ENCODE results near the gene TAF4.
"Not testable (repeated sequence)": the region's sequence is repeated elsewhere in the genome, so short reads cannot be mapped to it uniquely, and the experiment has no call there.

The TAF4 gene

DNA sequence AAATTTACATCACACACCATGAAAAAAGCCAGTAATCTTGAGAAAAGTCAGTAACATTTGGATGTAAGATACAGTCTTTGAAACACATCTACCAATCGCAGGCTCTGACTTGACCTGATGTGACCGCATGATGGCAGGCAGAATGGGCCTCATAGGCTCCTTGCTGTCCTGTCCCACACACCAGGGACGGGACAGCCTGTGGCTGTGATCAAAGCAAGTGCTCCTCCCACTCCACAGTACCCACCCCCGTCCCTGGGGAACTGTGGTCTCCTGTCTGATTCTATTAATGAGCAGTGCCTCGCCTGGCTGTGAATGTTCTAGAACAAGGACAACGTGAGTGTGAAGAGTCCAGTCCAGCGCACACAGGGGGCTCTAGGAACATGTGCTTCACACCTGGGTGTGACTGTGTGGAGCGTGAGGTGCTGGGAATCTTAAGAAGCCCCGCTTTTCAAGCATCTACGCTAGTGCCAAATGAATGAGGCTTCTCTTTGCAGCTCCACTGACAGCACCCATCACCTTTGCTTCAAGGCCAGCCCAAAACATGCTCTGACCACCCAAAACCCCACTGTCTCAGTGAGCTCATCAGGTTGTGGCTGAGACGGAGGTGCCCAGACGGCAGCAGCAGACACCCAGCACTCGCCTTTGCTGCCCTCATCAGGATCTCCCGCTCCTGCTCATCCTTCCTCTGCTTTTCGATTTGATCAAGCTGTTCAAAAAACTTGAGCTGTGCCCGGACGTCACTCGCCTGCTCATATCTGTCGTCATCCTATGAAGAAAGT is 67.1 kb downstream of the TAF4 start:
- no peak for DNase-seq (ENCODE audit: low spot score)

DNA sequence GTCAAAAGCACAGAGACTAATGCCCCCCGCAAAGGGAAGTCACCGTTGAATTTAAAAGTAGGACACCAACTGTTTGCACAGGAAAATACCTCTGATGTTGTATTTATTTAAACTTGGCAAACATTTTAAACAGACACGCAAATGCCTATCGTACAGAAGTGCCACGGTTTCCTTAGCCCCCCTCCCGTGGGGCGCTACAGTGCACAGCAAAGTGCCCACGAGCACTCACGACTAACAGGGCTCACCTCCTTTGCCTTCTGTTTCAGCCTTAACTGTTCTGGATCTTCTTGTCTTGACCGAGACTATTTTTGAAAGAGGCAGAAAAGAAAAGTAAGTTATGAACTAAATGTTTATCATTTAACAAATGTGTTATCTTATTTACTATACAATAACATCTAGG is 67.8 kb downstream of the TAF4 start:
- no peak for DNase-seq (ENCODE audit: low spot score)

DNA sequence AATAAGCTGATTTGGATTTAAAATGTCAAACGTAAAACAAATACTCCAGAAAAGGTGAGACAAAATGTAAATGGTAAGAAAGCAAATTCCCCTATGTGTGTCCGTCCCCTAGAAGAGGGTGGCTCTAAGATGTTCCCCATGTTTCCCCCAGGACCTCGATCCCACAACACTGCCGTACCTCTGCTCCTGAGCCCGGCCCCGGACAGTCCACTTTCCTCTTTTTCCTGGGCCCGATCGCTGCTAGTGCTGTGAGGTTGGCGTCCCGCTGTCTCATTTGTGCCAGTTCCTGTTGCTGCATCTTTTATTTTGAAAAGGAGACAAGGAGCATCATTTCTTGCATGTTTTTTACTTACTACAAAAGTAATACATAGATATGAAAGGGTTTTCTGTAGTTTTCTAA is 68.3 kb downstream of the TAF4 start:
- no peak for DNase-seq (ENCODE audit: low spot score)

DNA sequence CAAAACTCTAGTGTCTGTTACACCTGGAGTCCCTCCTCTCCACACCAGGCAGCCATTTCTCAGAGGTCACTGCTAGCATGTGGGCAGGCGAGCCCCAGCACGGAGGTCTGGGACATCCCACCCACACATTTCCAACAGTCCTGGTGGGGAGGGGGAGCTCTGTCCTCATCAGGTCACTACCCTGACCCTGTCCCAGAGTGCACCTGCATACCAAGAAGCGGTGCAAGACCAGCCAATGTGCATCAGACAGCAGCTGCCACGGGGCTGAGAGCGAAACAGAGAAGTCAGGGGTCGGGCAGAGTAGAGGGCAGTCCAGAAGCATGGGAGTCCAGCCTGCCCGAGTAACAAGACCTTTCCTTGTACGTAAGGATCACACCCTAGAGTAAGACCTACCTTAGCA is 71.1 kb downstream of the TAF4 start:
- no peak for DNase-seq (ENCODE audit: low spot score)

DNA sequence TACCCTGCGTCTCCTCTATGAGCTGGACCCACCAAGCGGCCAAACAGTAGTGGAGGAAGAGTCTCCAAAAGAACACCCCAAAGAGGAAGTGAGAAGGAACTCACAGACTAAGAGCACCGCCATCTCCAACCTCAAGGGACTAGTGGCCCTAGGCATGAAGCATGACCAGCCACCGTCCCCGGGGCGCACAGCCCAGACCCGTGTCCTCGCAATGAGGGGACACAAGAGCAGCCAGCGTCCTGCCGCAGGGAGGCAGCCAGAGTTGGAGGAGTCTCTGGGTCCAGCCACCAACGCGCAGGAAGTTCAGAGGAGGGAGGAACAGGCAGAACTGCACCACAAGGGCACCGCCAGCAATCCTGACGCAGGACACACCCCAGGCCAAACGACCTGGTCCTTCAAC is 72.6 kb downstream of the TAF4 start:
- no peak for DNase-seq (ENCODE audit: low spot score)

DNA sequence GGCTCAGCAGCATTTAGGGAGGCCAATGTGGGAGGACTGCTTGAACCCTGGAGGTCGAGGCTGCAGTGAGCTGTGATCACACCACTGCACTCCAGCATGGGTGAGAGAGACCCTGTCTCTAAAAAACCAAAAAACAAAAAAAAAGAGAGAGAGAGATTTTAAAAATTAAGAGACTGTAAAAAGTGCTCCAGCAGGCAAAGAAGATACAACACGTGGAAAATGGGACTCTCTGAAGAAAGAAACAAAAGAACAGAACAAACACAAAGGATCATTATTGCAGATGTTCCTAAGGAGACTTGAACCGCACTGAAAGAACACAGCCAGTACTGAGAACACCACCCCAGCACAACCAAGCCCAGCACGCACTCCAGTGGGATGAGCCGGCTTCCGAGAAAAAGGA is 74.2 kb downstream of the TAF4 start:
- no peak for DNase-seq (ENCODE audit: low spot score)

DNA sequence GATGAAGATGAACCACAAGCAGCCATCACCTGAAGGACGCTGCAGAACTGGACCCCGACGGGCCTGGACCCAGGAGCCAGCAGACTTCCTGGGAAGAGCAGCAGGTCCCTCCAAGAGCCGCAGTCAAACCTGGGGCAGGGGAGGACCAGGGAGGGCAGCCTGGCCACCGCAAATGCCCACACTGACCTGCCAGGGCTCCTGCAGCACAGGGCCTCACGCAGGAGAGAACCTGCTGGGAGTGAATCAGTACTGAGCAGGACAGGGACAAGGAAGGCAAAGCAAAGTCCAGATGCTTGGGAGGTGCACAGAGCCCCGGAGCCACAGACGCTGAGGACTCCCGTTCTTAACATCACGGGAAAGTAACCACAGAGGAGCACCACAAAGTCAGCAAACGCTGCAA is 75.2 kb downstream of the TAF4 start:
- DNase-seq (ENCODE audit: low spot score): no peak

DNA sequence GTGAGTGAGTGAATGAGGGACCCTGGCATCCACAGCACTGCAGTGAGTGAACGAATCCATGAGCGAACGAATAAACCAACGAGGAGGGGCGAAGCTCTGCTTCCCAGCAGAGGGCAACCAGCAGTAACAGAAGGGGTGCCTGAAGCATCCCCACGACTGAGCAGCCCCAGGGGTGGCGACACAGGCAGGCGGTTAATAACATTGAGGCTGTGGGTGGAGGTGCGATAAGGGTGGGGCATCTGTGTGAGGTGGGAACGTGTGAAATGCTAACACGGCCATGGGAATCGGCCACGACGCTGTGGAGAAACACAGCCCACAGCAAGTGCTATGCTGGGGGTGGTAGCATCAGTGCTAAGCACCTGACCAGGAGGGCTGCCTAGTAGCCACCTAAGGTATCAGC is 75.9 kb downstream of the TAF4 start:
- no peak for DNase-seq (ENCODE audit: low spot score)

DNA sequence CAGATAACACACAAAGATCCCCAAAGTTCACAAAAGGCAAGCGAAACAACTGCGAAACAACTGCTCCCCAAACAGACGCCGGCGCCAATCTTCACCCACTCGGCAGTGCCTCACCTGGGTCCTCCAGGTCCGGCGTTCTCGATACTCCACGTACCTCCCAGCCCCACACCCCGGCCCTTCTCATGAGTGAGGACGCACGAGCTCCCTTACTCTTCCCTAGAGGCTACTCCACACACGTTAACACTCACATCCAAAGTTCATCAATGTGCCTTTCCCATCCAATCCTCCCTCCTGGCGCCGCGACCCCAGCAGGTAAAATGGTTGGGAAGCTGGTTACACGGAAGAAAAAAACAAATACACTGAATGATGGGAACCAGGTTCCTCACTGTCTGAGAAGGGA is 77.0 kb downstream of the TAF4 start:
- DNase-seq (ENCODE audit: low spot score): no peak

DNA sequence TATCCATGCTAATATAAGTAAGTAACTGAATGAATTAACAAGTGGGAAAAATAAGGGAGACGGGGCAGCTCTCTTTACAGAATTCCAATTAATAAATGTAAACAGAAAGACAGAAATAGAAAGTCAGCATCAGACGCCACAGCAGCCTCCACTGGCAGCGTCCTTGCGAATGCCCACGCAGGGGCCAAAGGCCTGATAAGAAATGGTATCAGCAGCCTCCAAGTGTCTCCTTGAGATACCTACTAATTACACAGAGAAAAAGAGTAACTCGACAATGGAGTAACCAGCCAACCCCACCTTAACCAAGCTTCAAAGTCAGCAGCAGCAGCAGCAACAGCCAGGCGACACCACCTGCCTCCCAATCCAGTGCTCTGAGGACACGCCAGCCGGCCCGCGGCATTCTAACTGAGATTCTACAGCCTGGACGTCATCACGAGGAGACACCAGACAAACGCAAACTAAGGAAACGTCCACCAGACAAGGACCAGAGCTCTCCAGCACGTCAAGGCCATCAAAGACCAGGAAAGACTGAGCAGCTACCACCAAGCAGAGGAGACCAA is 78.8 kb downstream of the TAF4 start:
- DNase-seq (ENCODE audit: low spot score): no peak

DNA sequence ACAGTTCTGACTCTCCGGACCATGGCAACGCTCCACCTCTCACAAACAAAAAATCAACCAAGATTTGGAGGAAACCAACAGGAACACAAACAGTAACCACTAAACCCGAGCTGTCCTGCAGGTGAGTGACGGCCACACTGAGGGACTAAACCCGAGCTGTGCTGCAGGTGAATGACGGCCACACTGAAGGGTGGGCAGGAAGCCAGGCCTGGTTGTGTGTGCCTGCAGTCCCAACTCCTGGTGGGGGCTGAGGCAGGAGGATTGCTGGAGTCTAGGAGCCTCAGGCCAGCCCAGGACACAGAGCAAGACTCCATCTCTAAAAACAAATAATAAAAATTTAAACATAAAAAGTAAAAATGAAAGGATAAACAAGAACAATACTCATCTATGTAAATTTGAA is 80.6 kb downstream of the TAF4 start:
- no peak for DNase-seq (ENCODE audit: low spot score)

DNA sequence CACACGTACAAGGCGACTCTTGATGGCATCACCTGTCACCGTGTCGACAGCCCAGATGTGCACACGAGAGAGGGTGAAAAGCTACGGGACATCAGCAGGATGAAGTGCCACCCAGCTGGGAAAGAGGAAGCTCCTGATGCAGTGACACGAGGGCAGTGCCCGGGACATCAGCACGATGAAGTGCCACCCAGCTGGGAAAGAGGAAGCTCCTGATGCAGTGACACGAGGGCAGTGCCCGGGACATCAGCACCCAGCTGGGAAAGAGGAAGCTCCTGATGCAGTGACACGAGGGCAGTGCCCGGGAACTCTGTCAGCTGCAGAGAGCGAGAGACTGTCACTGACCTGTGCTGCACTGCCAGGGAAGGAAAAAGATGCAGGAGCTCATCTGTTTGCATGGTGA is 81.2 kb downstream of the TAF4 start:
- not testable (repeated sequence) for DNase-seq (ENCODE audit: low spot score)

DNA sequence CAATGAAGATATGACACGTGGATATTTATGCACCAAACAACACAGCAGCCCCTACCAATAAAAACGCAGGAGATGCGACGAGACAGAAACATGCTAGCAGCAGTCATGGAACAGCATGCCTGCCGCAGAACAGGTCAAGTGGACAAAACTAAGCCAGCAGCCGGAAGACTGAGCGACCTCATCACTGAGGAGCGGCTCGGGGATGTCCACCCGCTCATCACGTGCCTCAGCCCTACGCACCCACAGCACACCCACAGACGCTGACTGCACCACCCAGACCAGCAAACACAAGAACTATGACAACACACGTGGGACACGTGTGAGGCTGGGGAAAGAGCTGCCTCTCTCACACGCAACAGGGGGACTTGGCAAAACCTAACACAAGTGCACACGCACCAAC is 81.7 kb downstream of the TAF4 start:
- DNase-seq (ENCODE audit: low spot score): no peak

DNA sequence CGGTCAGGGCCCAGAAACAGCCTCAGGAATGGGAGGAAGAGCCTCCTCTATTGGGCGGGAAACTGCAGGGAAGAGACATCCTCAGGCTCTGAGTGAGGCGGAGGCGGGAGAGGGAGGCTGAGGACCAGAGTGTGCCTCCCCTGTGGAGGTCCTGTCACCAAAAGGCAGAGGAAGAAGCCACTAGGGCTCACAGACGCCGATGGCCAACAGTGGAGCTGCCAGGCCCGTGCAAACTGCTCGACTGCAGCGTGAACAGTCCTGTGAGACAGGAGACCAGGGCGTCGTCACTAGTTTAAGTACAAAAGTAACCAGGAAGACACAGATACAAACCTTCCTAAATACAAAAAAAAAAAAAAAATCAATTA is 82.7 kb downstream of the TAF4 start:
- no peak for DNase-seq (ENCODE audit: low spot score)

DNA sequence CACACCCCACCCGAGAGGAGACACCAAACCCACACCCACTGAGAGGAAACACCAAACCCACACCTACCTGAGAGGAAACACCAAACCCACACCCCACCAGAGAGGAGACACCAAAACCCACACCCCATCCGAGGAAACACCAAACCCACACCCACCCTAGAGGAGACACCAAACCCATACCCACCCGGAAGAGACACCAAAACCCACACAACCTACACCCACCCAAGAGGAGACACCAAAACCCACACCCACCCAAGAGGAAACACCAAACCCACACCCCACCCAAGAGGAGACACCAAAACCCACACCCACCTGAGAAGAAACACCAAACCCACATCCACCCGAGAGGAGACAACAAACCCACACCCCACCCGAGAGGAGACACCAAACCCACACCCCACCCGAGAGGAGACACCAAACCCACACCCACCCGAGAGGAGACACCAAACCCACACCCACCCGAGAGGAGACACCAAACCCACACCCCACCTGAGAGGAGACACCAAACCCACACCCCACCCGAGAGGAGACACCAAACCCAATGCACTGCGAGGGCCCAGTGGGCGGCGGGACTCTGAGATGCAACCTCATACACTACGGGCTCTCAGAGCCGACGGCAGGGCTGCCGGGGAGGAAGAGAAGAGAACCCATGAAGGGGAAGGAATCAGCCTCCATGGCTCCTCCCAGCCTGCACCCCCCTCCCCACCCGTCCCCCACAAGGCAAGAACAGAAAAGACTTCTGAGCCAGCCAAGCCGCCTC is 83.3 kb downstream of the TAF4 start:
- no peak for DNase-seq (ENCODE audit: low spot score)

DNA sequence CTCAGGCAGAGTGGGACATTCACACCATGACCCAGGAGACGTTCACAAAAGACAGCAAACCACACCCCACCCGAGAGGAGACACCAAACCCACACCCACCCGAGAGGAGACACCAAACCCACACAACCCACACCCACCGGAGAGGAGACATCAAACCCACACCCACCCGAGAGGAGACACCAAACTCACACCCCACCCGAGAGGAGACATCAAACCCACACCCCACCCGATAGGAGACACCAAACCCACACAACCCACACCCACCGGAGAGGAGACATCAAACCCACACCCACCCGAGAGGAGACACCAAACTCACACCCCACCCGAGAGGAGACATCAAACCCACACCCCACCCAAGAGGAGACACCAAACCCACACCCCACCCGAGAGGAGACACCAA is 84.0 kb downstream of the TAF4 start:
- DNase-seq (ENCODE audit: low spot score): not testable (repeated sequence)

DNA sequence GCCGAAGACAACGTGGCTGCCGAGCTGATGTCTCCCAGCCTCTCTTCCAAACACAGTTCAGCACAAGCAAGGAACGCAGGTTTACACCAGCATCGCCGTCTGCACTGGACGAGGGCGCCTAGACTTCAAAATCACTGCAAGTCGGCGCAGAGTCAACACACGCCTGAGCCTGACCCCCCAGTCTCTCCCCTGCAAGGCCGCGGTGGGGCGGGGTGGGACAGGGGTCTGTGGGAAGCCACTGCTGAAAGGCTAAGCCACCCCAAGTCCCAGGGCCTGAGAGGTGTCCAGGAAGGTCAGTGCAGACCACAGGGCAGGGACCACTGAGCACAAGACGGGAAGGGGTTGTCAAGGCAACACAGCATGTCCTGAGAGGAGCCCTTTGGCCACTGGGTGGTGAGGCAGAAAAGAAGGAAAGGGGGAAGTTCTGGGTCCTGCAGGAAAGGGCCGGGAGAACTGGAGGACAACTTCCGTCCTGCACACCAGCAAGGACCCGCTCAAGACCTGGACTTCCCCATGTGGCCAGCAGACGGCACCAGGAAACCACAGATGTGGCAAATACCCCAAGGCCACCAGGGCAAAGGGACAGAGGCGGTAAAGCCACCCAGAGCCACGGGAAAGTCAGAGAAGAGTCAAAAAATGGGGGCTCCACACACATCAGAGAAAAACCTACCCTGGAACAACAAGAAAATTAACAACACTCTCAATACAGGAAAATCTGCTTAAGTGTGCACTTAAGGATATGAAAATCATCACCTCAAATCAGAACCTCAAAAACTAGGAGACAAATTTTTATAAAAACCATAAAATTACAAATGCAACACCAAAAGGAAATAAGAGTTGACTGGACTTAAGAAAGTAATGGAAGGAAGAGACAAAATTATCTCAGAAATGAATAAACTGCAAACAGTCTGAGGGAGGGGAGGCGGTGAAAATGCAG is 84.8 kb downstream of the TAF4 start:
- DNase-seq (ENCODE audit: low spot score): no peak

DNA sequence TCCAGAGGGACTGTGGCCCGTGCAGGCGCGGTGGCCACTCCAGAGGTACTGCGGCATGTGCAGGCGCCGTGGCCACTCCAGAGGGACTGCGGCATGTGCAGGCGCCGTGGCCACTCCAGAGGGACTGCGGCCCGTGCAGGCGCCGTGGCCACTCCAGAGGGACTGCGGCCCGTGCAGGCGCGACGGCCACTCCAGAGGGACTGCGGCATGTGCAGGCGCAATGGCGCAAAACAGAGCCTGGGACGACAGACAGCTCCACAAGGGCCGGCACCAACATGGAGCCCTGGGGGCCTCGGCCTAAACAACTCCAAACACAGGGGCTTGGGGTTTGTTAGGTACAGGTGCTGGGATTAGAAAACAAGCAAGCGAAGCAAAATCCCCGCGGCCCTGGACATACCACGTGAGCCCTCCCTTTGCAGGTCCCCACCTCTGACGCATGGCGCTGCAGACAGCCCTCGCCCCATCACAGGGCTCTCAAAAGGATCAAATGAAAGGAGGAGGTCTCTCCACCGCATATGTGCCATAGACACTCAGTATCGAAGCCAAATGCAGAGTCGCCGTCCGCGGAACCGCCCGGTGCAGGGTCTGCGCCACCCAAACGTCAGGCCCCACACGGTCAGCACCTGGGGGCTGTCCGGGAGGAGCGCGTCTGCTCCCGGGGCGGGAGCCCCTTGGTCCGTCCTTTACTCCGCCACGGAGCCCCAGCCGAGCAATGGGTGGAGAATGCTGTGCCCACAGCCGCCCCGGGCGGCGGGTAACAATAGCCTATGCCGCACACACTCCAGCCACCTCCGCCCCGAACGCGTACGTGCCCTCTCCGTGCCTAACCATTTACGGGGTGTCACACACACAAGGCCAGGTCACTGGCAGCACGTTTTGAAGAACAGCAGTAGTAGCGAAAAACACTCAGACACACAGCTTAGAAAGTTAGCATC is 85.7 kb downstream of the TAF4 start:
- DNase-seq (ENCODE audit: low spot score): no peak

DNA sequence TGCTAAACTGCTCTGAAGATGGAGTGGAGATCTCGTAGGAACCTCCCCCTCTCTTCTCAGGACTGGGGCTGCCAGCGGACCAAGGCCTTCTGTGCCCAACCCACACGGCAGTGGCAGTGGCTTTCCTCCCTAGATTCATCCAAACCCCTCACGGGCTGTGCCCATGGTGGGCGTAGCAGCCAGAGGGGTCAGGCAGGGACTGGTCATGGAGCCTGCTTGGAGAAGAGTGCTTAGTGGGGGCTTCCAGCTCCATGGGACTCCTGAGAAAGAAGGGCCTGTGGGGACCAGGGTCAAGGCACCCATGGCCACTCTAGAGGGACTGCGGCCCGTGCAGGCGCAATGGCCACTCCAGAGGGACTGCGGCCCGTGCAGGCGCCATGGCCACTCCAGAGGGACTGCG is 86.6 kb downstream of the TAF4 start:
- DNase-seq (ENCODE audit: low spot score): no peak

DNA sequence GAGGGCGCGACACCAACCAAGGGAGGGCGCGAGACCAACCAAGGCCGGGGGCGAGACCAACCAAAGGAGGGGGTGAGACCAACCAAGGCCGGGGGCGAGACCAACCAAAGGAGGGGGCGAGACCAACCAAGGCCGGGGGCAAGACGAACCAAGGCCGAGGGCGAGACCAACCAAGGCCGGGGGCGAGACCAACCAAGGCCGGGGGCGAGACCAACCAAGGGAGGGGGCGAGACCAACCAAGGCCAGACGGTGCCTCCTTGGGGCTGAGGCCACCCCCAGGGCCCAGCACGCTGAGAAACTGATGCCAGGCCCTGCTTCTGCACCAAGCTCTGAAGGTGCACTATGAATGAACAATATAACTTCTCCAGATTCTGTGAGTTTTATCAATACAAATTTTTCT is 87.2 kb downstream of the TAF4 start:
- DNase-seq (ENCODE audit: low spot score): no peak

DNA sequence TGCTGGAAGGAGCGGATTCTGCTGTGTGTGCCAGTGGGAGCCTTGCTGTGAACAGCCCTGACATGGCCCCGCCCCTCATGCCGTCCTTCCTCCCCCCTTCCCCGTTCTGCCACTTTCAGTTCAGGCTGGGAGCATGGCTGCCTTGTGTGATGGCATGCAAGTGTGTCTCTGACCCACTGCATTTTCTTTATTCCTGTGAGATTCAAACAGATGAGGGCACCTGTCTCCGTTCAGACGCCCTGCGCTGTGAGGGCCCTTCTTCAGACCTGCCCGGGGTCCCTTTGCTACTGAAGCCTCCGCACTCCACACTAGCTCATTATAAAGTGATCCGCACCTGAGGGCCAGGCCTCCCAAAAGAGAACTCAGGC is 88.3 kb downstream of the TAF4 start:
- DNase-seq (ENCODE audit: low spot score): no peak

Data from D341Med (cell line).